OCI-M2 (cell line): ENCODE data around the gene FCRLB.
"Not testable (repeated sequence)": the region's sequence is repeated elsewhere in the genome, so short reads cannot be mapped to it uniquely, and the experiment has no call there.

Source experiments
- DNase-seq: peaks from one replicate; lab custom pipeline; 2025; ENCODE audit not compliant: unreplicated experiment; lab: John Stamatoyannopoulos, UW

The FCRLB gene

DNA sequence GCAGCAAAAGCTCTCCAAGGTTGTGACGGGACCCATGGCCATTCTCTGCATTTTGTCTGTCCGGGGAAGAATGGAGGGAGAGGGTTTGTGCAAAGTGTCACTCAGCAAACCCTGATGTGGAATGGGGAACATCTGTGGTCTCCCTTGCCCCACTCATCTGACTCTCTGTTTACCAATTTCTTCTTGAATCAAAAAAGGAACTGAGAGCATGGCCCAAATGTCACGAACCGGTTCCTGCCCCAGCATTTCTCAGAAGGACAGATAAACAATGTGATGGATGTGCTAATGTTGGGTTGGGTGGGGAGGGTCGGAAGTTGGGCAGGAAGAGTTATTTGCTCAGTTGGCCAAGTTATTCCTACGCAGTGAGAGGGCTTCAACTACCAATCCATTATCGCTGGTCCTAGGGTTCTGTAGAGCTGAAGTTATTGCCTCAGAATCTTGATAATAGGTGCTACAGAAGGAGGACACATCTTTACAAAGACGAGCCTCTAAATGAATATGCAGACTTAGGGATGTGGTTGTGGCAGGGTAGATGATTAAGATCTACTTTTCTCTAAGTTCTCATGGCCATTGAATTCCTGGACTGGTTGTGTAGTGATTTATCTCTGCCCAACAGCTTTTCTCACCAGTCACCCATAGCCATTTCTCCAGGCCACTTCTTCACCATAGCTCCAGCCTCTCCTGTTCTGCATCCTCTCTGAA, 18.7 kb downstream of the FCRLB start:
- DNase-seq, result no peak

DNA sequence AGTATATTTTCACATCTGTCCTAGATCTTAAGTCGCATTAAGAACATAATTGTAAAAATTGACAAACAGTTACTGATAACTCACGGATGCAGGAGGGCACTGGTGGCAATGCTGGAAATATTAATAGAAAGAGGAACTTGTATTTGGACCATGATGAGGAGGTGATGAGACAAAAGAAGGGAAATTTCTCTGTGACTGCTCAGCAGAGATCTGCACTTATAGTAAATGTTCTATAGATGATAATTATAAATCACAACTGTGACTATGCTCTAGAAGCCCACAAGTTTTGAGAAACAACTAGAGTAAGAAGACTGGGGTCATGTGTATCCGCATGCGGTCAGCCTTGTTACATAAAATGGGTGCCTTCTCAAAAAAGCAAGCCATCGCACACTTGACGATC, 19.6 kb downstream of the FCRLB start:
- no peak for DNase-seq

DNA sequence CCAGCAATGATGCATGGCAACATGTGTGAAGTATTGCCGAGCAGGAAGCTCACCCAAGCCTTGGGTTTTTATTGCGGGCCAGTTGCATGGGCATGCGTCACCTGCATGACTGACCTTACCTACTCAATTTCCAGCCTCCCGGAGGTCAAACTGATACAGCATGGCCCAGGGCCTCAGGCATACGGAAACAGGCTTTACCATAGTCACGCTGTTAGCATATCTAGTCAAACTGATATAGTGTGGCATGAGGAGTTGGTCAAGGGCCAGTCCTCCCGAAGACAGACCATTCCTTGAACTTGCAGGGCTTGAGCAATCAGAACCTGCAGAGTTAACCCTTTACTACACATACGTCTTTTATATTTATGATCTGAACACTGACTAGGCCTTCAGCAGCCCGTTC, 21.9 kb downstream of the FCRLB start:
- DNase-seq, result no peak

DNA sequence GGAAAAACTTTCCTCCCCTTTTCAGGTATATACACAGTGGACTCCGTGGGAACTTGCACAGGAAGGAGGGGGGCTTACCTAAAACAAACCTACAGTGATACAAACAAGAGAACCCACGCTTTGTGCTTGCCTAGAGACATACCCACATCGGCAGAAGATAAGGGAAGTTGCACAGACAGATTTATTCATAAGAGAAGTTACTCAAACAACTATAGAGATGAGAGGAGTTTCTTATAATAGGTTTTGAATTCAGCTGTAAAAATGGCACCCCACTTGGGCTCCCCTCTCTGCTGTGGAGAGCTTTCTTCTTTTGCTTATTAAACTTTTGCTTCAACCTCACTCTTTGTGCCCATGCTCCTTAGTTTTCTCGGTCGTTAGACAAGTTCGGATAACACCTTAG, 26.5 kb downstream of the FCRLB start:
- DNase-seq, result no peak

DNA sequence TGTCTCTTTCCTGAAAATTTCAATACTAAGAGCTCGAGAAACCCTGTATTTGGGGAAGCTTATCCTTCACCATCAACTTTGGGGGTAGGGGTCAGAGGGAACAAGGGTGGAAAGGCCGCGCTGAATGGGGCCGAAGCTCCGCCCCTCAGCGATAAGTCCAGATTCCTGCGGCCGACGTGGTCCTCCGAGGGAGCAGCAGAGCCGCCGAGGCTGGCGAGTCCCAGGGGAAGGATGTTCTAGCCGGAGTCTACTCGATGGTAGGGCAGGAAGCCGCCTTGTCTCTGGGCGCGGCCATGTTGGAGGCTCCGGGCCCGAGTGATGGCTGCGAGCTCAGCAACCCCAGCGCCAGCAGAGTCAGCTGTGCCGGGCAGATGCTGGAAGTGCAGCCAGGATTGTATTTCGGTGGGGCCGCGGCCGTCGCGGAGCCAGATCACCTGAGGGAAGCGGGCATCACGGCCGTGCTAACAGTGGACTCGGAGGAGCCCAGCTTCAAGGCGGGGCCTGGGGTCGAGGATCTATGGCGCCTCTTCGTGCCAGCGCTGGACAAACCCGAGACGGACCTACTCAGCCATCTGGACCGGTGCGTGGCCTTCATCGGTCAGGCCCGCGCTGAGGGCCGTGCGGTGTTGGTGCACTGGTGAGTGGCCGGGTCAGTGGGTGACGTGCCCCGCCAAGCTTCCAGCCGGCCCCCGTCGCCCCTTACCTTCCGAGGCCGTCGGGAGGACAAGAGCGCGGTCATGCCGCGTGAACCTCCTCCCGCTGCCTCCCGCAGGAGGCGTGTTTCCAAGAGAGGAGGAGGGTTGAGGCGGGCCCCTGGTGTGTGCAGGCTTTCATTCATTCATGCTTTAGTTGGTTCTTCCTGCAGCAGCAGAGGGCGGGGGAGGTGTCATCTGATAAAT, 28.4 kb downstream of the FCRLB start, which contains the start of gene DUSP12:
TSS of gene DUSP12 (plus strand) at position 278 of the 899 bp plus-strand sequence. CDS start at position 294, 16 bp downstream.
- peak; percentile 80 for DNase-seq

DNA sequence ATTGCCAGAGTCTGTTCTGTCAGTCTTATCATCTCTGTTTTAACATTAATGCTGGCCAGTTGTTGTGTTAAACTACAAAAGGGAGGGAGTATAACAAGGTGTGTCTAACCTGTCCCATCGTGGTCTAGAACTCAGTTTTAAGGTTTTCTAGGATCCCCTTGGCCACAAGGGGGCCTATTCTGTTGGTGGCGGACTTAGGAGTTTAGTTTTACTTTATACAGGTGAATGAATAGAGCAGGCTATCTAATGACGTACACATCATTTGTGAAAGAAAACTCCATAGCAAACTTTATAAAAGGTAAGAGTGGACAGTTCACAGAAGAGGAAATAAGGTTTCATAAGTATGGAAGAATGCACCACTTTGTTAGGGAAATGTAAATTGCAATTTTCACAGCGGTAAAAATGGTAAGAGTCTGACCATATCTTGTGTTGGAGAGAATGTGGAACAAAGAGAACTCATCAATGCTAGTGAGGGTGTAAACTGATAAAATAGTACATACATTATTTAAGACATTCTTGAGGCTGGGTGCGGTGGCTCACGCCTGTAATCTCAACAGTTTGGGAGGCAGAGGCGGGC, 42.3 kb downstream of the FCRLB start:
- no peak for DNase-seq

DNA sequence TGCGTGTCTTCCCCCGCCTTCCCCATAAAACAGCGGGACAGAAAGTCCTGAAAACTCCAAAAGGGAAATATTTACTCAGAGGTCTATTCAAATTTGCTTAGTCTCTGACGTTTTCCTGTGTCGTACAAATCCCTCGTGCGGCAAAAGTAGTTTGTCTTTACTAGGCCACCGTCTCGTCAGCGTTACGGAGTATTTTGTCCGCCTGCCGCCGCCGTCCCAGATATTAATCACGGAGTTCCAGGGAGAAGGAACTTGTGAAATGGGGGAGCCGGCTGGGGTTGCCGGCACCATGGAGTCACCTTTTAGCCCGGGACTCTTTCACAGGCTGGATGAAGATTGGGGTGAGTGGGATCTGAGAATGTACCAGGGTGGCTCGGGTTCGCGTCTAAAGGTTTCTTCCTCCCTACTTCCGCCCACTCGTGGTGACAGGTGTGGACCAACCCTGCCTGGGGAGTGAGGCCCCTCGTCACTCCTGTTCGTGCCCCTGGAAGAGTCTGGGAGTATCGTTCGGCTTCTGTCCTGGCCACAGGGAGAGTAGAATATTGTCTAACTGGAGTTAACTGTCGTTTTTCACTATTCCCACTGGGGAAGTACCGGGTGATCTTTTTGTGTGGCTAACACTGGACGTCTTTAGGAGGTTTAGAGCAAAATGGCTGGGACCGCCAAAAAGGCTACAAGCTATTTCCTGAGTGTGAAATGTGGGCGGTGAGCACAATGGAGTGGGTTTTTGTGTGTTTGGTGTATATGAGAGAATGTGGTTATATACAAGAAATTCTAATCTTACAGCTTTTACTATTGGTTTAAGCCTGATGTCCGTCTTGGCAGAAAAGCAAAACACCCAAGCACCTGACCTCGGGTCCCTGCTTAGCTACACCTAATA, 45.0 kb downstream of the FCRLB start, which contains the start of gene ATF6:
TSS of gene ATF6 (plus strand) at position 219 of the 880 bp plus-strand sequence. CDS start at position 260, 41 bp downstream.
- DNase-seq, result peak; percentile 26

DNA sequence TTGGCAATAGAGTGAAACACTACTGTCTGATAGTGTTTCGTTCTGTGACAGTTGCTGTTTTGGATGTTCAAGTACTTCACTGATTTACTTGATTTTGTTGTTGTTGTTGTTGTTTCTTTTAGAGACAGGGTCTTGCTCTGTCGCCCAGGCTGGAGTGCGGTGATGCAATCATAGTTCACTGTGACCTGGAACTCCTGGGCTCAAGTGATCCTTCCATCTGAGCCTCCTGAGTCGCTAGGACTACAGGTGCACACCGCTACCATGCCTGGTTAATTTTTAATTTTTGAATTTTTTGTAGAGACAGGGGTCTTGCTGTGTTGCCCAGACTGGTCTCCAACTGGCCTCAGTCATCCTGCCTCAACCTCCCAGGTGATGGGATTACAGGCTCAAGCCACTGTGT, 47.1 kb downstream of the FCRLB start:
- DNase-seq, result no peak

DNA sequence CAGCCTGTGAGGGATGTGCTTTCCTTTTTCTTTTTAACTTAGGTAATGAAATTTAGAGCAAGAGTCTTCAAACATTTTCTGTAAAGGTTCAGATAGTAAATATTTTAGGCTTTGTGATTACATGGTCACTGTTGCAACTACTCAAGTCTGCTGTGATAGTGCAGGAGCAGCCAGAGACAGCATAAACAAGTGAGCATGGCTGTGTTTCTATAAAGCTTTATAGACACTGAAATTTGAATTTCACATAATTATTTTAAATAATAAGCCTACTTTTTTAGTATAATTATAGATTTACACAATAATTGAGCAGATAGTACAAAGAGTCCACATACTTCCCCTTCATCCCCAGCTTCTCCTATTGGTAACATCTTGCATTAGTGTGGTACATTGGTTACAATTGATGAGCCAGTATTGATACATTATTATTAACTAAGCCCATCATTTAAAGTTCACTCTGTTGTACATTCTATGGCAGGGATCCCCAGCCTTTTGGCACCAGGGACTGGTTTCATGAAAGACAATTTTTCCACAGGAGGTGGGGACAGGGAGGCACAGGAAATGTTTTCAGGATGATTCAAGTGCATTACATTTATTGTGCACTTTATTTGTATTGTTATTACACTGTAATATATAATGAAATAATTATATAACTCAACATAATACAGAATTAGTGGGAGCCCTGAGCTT, 47.8 kb downstream of the FCRLB start:
- no peak for DNase-seq

DNA sequence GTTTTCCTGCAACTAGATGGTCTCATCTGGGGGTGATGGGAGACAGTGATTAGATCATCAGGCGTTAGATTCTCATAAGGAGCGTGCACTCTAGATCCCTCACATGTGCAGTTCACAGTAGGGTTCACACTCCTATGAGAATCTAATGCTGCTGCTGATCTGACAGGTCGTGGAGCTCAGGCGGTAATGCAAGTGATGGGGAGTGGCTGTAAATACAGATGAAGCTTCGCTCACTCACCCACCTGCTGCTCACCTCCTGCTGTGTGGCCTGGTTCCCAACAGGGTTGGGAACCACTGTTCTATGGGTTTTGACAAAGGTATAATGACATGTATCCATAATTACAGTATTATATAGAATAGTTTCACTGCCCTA, 48.3 kb downstream of the FCRLB start:
- DNase-seq, result not testable (repeated sequence)

DNA sequence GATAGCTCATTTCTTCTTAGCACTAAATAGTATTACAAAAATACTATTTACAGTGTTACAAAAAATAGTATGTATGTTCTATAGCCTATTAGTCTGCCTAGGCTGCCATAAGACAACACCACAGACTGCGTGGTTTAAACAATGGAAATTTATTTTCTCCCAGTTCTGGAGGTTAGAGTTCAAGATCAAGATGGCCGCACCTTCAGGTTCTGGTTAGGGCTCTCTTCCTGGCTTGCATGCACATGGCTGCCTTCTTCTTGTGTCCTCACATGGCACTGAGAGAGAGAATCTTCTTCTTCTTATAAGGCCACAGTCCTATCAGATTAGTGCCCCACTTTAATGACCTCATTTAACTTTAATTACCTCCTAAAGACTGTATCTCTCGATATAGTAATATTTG, 48.9 kb downstream of the FCRLB start:
- DNase-seq, result no peak

DNA sequence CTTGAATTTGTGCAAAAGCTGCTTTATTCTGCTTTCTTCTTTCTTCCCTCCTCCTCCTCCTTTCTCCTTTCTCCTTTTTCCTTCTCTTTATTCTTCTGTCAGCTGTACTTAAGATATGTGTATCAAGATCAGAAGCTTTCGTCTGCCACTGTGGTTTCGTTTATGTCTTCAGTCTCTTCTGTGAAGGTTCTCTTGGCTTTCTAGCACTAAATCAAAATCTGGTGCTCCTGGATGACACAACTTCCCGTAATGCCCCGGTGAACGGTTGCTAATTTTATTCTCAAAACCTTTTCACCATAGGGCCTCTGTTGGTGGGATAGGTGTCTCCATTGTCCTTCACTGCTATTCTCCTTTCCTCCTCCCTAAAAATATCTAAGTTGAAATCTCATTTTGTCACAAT, 49.8 kb downstream of the FCRLB start:
- no peak for DNase-seq

DNA sequence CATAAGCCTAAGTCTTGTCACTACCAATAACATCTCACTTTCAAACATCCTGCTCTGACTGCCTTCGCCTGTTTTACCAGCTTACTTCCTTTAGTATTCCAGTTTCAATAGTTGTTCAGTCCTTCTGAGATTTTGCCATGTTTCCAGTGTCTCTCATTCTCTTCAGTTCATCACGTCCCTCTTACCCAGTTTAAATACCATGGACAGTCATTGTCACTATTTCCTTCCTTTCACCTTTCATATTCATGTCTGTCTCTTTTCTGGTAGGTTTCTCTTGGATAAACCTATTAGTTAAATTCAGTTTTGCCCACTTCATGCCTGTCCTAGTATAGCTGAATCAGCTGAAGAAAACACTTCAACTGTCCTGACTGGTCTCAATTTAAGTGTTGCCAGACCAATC, 50.6 kb downstream of the FCRLB start:
- no peak for DNase-seq

DNA sequence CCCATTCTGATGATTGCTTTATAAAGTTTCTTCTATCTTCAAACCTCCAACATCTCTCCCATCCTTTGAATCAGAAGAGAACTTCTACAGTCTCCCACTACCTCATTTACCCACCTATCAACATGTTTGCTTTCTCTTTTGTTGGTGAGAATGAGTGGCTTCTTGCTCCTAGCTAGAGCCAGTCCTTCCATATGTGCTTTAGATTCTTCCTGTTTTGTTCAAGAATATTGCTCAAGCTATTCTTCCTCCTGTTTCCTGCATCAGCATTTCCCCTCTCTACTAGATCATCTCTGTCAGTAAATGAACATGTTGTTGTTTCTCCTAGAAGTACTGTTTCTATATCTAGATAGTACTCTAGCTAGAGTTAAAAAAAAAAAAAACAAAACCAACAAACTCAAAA, 51.1 kb downstream of the FCRLB start:
- no peak for DNase-seq

DNA sequence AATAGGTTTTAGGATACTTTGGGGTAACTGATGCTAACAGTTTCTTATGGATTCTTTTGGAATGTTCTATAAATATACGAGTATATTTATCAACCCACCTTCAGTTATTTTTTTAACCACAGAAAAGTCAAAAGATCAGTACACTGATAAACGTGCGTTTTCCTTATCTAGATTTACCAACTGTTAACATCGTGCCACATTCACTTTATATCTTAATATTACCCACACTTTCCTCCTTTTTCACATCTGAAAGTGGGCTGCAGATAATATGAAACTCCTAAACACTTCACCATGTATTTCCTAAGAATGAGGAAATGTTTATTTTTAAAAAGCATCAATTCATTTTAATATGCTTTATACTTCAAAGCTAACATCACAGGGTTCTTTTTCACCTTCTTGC, 52.4 kb downstream of the FCRLB start:
- DNase-seq, result no peak

DNA sequence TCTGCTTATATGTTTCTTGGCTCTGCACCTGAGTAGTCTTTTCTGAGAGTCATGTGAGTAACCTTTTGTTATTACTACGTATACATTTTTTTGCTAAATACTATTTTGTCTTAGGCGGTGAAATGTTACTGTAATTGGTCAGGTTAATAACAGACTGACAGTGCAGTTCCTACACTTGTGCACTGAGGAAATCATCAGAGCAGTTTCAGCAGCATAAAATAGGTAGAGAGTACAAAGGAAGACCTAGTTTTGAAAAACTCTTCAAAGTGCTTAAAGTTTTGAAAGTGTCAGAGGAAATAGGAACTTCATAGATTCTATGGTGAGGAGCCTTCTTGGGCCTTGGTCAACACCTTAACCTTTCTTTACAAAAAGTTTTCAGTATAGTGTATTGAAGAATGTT, 55.9 kb downstream of the FCRLB start:
- DNase-seq, result no peak
